AG08395 (cell line): ENCODE results near the gene TDRD5.
A peak's percentile ranks its signal among the peaks of the same experiment; 100 is the strongest.

Experiments
- DNase-seq: peaks from one replicate; pipeline ENCODE4 v3.0.0; 2012; ENCODE audit warnings: mixed read lengths, low spot score

TDRD5 gene

GRCh38 chr1:179591592-179592580 lies at the start of gene TDRD5:
TSS of gene TDRD5 (plus strand) at chr1:179591832. CDS start at chr1:179592616, 784 bp downstream.
- DNase-seq = no peak

GRCh38 chr1:179545321-179545720 lies 46.3 kb upstream of the TDRD5 start:
- no peak for DNase-seq

- no peak for DNase-seq
These were observed 44.6 kb upstream of the TDRD5 start for GRCh38 chr1:179547021-179547535.

GRCh38 chr1:179548666-179549367 lies 42.8 kb upstream of the TDRD5 start:
- DNase-seq = no peak

GRCh38 chr1:179549368-179549700 lies 42.3 kb upstream of the TDRD5 start:
- no peak for DNase-seq

- DNase-seq = peak; percentile 48
These were observed 40.6 kb upstream of the TDRD5 start for GRCh38 chr1:179550746-179551682.

- no peak for DNase-seq
These were observed 37.2 kb upstream of the TDRD5 start for GRCh38 chr1:179554427-179554826.

- DNase-seq = no peak
These were observed 33.6 kb upstream of the TDRD5 start for GRCh38 chr1:179558078-179558477.

- no peak for DNase-seq
These were observed 15.9 kb upstream of the TDRD5 start, which contains the start of gene NPHS2 for GRCh38 chr1:179575497-179576314. TSS of gene NPHS2 (minus strand) at chr1:179575948. CDS start at chr1:179575864, 84 bp downstream.

GRCh38 chr1:179576509-179576908 lies 15.1 kb upstream of the TDRD5 start:
- no peak for DNase-seq

- no peak for DNase-seq
These were observed 7.8 kb upstream of the TDRD5 start for GRCh38 chr1:179583771-179584320.

GRCh38 chr1:179586107-179586823 lies 5.4 kb upstream of the TDRD5 start:
- peak; percentile 7 for DNase-seq

GRCh38 chr1:179587336-179587735 lies 4.3 kb upstream of the TDRD5 start:
- no peak for DNase-seq

- no peak for DNase-seq
These were observed 3.1 kb upstream of the TDRD5 start for GRCh38 chr1:179588425-179589024.

- DNase-seq = no peak
These were observed 2.1 kb upstream of the TDRD5 start for GRCh38 chr1:179589509-179589908.

- no peak for DNase-seq
These were observed 961 bp upstream of the TDRD5 start for GRCh38 chr1:179590671-179591070.

GRCh38 chr1:179591253-179591591 lies 410 bp upstream of the TDRD5 start:
- DNase-seq = no peak

GRCh38 chr1:179598631-179599030 lies 7.0 kb downstream of the TDRD5 start:
- no peak for DNase-seq

GRCh38 chr1:179599623-179600249 lies 8.1 kb downstream of the TDRD5 start:
- no peak for DNase-seq
